H4 (cell line): Measurements from ENCODE around the gene LRBA. TPM values are rescaled to one million over a fixed set of nuclear protein-coding genes. Genes with fewer than 3 reads are reported as not detected.
A peak's percentile ranks its signal among the peaks of the same experiment; 100 is the strongest.
"Not testable (repeated sequence)": the region's sequence is repeated elsewhere in the genome, so short reads cannot be mapped to it uniquely, and the experiment has no call there.

Experiments used
- DNase-seq: peaks from one replicate; pipeline ENCODE4 v3.0.0-alpha.2; 2015; ENCODE audit warnings: low spot score
- total RNA-seq: library from RNA; depleted of rRNA; stranded (reverse); fragments of >200 nt; shearing (Covaris generic); gene quantifications from 2 replicates; pipeline ENCODE4 v1.2.3, GENCODE V29; 2014

LRBA gene
- total RNA-seq, 1 experiment from 2014 or later, result 31.1 TPM

DNA sequence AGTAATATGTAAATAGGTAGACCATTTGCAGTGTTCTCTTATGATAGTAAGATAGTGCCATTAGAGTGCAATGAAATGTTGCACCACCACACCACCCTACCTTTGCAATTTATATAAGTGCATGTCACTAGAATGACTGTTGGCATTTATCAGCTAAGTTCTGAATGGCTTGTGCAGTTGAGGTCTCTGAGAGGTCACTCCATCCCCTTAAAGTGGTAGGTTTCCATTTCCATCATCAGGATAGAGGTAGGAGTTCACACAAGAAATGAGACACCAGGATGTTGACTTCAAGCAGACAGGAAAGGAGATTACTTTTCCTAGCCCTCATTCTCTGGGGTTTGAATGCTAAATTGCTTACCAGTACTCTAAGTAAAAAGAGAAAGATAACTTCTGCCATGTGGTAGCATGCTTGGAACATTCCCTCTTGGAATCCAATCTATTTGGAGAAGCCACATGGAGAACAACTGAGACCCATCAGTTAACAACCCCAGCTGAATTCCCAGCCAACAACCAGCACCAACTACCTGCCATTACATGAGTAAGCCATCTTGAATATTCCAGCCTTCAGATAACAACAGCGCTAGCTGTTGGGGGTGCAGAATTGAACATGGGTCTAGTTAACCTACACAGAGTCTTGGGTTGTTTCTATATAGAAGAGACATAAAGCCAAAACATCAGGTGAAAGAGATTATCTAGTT lies 6.7 kb upstream of the LRBA start:
- no peak for DNase-seq

DNA sequence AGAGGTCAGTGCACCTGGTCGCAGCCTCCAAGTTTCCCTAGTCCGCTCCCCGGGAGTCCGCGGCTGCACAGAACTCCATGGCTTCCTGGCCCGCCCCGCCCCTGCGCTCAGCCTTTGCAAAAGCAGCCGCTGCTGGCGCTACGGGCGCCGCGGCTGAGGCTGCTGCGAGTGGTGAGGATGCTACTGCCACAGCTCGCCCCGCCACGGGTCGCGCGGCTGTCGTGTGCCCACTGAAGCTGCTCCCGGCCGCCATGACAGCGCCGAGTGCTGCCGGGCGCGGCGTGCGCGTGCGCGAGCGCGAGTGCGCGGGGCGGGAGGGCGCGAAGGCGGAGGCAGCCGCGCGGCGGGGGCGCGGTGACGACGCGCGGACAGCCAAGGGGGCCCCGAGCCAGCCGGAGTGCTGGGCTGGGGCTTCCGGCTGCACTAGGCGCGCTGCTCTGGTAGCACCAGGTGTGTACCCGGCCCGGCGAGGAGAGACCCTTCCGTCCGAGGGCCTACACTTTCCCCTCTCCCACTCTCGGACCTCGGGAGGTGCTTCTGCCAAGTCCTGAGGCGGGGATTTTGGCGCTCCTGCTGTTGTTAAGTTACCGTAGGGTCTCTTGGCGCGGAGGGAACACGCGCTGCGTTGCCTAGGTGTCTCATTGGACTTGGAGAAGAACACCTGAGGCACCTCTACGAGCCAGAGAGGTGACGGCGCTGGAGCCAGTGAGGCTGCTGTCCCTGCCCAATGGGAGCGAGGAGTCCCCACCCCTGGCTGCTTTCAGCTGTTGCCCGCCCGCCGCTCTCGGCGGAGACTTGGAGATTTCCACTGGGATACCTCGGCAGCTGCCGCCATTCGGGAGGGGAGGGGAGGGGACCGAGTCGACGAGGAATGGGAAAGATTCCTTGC lies 619 bp upstream of the LRBA start:
- peak; percentile 60 for DNase-seq

DNA sequence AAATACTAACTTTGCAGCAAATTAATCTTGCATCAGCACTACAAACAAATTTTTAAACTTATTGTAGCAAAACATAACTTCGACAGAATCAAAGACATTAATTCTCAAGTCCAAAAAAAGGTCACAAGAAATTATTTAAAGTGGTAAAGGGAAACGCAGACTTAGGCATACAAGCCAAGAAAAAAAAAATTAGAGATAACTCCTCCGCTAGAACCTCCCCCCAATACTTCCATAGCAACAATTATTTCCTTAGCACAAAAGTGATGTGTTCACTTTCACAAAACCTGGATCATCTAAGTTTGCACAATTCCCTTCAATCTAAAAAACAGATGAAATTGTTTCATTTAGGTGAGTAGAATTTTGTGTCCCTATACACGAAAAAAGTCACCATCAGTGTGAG lies 1.1 kb downstream of the LRBA start:
- no peak for DNase-seq

DNA sequence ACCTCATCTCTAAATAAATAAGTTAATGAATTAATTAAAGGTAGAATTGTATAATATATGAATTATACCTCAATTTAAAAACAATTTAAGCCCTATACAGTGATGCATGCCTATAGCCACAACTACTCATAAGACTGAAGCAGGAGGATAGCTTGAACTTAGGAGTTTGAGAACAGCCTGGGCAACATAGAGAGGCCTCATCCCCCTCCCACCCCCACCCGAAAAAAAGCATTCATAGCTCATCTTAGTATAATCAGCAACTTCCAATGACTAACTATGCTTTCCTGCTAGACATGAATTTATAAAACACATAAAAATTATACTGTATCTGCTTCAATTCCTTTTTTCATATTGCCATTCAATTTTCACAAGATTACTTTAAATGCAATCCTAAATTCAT lies 1.6 kb downstream of the LRBA start:
- no peak for DNase-seq

DNA sequence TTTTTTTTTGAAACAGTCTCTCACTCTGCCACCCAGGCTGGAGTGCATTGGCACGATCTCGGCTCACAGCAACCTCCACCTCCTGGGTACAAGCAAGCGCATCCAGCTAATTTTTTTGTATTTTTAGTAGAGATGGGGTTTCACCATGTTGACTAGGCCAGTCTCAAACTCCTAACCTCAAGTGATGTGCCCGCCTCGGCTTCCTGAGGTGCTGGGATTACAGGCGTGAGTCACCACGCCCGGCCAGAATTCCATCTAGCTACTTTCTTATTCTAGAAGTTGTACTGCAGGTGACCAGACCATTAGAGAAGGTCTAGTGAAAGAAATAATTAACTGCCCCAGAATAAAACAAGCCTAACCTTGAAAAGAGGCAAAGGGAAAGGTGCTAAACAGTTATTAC lies 2.3 kb downstream of the LRBA start:
- peak; percentile 29 for DNase-seq

DNA sequence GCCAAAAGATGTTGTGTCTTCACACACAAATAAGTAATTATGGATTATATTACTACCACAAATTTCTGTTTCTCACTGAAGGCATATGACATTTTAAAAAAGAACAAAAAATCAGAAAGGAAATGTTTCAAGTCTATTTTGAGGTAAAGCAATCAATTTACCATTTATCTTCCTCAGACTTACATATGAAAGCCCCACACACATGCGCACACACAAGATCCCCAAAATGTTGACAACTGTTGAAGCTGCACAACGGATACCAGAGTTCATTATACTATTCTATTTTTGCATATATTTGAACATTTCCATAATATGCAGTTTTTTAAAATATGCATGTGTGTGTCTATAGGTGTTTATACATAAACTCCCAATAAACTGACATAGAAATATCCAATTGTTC lies 2.7 kb downstream of the LRBA start:
- DNase-seq, result no peak

DNA sequence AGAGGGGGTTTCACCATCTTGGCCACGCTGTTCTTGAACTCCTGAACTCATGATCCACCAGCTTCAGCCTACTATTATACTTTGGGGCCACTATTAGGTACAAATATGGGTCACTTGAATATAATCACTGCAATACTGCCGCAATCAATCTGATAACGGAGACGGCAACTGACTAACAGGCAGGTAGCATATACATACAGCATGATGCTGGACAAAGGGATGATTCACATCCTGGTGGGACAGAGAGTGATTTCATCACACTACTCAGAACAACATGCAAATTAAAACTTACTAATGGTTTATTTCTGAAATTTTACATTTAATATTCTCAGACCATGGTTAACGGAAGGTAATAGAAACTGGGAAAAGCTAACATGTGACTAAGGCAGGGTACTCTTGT lies 10.9 kb downstream of the LRBA start:
- DNase-seq, result peak; percentile 9

DNA sequence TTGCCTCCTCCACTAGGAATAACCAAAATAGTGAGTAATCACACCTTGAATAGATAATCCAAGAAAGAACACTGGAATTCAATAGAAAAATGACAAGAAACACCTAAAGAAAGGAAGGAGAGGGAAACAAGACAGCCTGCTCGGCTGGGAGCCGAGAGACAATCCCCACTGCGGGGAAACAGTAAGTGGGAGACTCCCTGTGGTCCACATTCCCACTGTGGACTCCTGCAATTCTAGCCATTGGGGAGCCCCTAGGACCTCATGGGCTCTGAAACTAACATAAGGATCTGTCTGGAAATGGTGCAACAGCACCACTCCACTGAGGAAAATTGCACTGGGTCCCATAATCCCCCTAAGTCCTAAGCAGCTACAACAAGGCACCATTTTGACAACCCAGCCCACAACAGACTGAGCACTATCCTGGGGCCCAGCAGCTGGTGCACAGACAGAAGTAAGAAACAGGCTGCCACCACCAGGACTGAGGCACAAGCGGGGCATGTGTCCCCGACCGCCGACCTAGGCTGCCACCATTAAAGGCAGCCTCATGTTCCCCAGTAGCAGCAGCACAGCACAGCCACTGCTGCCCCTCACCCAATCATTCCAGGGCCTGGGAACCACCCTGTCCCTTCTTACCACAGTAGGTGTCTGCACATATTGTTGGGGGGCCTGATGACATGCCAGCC lies 14.2 kb downstream of the LRBA start:
- no peak for DNase-seq

DNA sequence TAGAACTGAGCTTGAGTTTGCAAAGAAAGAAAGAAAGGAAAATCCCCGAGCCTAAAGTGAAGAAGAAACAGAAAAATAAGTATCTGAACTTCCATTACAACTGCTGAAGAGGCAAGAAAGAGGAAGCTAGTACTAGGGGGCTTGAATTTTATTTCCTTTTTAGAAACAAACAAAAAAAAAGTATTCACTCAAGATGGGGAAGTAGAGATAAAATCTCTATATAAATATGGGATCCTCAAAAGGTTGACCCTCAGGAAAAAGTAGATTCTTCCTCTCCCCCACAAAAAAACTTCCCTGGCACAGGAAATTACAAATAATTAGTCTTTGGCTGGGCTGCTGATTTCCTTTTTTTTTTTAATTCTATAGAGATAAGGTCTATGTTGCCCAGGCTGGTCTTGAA lies 16.0 kb downstream of the LRBA start:
- no peak for DNase-seq

DNA sequence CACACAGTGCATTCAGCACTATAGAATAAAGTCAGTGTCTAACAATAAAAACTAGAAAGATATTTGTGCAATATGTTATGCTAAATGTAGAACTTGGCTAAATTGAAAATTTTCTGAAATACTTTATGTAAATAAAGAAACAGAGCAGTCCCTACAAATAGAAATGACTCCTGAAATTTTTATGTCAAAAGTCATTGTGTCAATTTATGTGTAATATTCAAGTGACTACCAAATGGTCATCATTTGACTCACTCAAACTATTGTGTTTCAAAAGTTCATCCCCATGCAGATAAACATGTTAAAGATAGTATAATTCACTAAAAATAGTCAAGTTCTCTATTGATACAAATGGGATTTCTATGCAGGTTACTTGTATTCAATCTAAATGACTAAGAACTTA lies 17.9 kb downstream of the LRBA start:
- DNase-seq, result no peak

DNA sequence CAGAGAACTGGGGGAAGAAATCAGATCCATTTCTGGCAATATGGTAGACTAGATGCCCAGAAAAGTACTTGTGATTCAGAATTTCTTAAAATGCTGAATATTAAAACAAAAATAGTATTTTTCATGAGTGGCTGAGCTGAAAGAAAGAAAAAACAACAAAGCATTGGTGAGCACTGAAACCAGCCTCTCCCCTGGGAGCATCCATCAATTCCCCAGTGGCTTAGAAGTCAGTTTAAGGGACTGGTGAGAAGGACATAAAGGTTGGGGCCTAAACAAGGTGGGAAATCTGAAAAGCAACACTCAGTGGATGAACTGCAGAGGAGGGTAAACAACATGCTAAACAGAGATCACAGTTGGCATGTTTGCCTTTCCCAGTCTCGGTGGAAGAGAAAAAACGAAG lies 20.4 kb downstream of the LRBA start:
- DNase-seq, result no peak

DNA sequence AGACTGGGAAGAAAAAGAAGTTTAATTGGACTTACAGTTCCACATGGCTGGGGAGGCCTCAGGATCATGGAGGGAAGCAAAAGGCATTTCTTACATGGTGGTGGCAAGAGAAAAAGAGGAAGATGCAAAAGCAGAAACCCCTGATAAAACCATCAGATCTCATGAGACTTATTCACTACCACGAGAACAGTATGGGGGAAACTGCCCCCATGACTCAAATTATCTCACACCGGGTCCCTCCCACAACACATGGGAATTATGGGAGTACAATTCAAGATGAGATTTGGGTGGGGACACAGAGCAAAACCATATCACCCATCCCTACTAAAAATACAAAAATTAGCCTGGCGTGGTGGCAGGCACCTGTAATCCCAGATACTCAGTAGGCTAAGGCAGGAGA lies 21.5 kb downstream of the LRBA start:
- DNase-seq, result not testable (repeated sequence)

DNA sequence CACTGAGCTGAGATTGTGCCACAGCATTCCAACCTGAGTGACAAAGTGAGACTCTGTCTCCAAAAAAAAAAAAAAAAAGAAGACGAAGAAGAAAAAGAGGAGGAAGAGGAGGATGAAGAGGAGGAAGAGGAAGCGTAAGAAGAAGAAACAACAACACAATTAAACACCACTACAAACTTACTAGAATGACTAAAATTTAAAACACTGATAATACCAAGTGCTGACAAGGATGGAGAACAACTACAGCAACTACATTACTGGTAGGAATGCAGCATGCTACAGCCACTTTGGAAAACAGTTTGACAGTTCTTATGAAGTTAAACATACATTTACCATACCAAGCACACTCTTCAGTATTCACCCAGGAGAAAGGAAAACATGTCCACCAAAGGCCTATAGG lies 24.1 kb downstream of the LRBA start:
- DNase-seq, result no peak

DNA sequence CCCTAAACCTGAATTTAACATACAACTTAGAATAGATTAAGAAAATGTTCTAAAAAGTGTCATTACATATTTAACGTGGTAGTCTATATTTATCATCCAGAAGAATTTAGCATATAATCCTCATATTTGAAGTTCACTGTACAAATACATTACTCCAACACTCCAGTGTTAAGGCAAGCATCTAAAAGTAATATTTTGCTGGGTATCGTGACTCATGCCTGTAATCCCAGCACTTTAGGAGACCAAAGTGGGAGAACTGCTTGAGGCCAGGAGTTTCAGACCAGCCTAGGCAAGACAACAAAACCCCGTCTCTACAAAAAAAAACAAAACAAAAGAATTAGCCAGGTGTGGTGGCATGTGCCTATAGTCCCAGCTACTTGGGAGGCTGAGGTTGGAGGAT lies 24.8 kb downstream of the LRBA start:
- no peak for DNase-seq

DNA sequence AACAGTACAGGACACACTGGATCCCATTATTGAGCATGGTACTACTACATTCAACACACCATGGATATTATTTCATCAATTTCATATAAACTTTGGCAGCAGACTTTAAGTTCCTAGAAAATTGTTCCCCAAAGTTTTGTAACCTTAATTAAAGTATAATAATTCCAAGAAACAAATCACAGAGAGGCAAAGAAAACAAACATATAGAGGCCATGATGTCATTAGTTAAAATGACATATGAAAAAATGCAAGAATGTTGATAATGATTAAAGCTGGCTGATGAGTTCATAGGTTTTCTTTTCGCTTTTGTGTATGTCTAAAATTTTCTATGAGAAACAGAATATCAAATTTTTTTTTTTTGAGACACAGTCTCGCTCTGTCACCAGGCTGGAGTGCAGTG lies 26.8 kb downstream of the LRBA start:
- DNase-seq, result no peak

DNA sequence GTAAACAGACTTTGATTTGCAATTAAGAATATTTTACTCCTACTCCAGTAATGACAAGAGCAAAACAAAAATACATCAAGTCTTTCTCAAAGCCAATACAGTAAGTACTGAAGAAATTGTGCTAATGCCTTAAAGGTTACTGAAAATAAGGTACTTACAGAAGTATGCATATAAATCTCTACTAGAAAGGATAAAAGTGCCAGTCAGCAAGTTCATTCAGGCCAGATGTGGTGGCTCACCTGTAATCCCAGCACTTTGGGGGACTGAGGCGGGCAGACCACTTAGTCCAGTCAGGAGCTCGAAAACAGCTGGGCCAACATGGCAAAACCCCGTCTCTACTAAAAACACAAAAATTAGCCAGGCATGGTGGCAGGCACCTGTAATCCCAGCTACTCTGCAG lies 27.9 kb downstream of the LRBA start:
- DNase-seq, result no peak

DNA sequence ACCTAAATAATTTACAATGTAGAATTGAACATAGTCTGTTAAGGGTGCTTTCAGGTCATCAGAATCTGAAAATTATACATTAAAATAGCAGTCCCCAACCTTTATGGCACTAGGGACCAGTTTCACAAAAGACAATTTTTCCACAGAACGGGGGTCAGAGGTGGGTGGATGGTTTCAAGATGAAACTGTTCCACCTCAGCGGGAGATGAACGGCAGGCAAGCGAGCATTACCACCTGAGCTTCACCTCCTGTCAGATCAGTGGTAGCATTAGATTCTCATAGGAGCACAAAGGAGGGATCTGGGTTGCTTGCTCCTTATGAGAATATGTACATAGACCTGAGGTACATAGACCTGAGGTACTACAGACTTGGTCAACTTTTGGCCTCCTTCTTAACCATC lies 29.0 kb downstream of the LRBA start:
- DNase-seq, result no peak

DNA sequence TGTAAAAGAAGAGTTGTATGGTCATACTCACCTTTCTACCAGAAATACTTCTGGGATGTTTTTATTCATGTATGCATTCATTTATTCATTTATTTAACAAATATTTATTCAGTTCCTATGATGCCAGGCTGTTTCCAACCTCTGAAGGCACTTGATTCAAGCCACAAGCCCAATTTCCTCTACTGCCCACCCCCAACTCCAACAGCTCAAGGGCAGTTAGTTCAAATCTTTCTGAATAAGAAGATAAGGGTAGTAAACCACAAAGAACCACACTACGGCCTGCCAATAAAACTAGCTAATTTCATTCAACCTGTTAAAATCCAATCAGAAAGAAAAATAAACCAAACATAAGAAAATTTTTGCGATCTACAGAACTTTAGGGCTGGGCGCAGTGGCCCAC lies 31.2 kb downstream of the LRBA start:
- DNase-seq, result no peak

DNA sequence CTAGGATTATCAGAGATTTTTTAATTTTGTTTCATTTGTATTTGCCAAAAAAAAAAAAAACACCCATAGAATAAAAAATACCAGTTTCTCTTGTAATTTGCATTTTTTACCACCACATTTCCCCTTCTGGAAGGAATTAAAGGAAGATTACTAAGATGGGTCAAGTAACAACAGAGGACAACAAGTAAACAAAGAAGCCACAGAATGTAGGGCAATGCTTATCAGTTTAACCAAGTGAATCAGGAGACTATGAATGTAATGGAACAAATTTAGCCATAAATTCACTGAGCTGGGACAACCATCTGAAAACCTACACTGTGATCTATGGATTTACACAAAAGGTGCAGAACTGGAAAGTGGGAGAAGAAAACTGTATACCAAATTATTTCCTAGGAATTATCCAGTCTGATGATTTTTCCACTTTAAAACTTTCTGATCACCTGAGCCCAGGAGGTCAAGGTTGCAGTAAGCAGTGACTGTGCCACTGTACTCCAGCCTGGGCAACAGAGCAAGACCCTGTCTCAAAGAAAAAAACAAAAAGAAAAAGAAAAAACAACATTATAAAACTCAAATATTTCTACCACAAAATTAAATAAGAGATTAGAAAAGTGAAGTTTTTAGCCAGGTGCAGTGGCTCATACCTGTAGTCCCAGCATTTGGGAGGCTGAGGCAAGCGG lies 32.4 kb downstream of the LRBA start:
- DNase-seq, result no peak

DNA sequence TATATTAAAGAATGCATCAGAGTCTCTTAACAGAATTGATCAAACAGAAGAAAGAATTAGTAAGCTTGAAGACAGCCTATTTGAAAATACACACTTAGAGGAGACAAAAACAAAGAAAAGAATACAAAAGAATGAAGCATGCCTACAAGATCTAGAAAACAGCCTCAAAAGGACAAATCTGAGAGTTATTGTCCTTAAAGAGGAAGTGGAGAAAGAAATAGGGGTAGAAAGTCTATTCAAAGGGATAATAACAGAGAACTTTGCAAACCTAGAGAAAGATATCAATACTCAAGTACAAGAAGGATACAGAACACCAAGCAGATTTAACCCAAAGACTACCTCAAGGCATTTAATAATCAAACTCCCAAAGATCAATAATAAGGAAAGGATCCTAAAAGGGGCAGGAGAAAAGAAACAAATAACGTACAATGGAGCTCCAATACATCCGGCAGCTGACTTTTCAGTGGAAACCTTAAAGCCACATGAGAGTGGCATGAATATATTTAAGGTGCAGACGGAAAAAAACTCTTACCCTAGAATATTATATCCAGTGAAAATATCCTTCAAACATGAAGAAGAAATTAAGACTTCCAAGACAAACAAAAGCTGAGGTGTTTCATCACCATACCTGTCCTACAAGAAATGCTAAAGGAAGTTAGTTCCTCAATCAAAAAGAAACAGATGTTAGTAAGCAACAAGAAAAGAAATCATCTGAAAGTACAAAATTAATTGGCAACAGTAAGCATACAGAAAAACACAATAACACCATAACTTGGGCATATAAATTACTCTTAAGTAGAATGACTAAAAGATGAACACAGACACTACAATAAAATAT lies 36.1 kb downstream of the LRBA start:
- DNase-seq, result no peak

DNA sequence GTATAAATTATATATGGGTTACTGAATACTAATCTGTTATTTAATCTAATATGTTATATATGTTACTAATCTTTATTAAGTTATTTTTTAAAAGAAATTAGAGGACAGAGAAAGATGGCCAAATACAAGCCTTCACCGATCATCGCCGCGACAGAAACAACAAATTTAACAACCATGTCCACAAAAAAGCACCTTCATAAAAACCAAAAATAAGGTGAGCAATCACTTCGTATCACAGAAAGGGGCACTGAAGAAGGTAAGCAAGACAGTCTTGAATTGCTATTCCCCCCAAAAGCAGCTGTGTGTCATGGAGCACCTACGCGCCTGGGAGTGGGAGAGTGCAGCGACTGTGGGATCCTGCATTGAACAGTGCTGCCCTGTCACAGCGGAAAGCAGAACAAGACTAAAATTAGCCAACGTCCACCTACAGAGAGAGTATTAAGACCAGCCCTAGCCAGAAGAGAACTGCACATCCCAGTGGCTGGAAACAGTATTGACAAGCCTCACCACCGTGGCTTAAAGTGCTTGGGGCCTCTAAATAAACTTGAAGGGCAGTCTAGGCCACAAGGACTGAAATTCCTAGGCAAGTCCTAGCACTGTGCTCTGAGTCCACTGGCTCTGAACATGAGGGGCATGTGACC lies 38.5 kb downstream of the LRBA start:
- DNase-seq, result no peak
